Stimulated activated CD4-positive, alpha-beta T cell treated with anti-CD3 and anti-CD28 coated beads, Interleukin-4, amount 100 ng/mL, for 24 hours (primary cell): ENCODE results near the gene ADAP2.
A peak's percentile ranks its signal among the peaks of the same experiment; 100 is the strongest.
"Not testable (repeated sequence)": the region's sequence is repeated elsewhere in the genome, so short reads cannot be mapped to it uniquely, and the experiment has no call there.

ENCODE experiments used
- DNase-seq: peaks from one replicate; pipeline ENCODE4 v3.0.0-alpha.2; 2020

ADAP2 gene

DNA sequence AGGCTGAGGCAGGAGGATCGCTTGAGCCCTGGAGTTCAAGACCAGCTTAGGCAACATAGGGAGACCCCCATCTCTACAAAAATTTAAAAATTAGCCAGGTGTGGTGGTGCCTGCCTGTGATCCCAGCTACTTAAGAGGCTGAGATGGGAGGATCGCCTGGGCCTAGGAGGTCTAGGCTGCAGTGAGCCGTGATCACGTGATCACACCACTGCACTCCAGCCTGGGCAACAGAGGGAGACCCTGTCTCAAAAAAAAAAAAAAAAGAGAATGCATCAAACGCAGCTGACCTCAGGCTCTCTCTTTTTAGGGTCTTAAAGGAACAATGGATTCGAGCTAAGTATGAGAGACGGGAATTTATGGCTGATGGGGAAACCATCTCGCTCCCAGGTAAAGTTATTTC lies 9.8 kb downstream of the ADAP2 start:
- not testable (repeated sequence) for DNase-seq

DNA sequence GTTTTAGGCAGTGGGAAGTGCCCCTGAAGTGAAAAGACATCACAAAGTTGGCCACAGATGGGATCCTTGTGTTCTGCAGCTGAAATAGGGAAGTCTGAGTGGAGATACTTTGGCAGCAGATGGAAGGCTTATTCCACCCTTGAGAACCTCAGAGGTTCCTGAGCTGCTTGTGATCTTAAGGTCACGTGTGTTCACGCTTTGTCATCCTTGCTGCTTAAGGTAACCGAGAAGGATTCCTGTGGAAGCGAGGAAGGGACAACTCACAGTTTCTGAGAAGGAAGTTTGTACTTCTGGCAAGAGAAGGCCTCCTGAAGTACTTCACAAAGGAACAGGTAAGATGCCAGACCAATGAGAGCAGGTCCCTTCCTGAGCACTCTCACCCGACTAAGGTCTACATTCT lies 12.2 kb downstream of the ADAP2 start:
- no peak for DNase-seq

DNA sequence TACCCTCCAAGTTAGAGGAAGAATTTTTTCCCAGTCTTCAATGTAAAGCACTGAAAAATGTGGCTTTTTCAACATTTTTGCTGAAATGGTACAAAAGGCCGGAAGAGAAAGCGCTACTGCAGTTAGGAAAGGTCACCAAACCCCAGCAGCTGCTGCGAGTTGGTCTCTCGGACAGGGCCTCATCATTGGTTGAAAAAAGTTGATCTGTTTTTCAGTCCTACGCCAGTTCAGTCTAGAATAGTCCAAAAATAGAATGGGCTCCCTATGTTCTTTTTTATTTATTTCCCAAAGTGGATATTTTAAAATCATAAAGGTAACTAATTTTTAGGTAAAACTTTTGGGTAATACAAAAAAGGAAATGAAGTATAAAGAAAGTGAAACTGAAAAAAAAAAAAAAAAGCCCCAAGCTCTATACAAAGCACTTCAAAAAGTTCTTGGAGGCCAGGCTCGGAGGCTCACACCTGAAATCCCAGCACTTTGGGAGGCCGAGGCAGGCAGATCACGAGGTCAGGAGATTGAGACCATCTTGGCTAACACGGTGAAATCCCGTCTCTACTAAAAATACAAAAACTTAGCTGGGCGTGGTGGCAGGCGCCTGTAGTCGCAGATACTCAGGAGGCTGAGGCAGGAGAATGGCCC lies 17.4 kb downstream of the ADAP2 start:
- DNase-seq, result no peak

GRCh38 chr17:30942308-30943079 lies 20.7 kb downstream of the ADAP2 start:
- DNase-seq, result no peak

DNA sequence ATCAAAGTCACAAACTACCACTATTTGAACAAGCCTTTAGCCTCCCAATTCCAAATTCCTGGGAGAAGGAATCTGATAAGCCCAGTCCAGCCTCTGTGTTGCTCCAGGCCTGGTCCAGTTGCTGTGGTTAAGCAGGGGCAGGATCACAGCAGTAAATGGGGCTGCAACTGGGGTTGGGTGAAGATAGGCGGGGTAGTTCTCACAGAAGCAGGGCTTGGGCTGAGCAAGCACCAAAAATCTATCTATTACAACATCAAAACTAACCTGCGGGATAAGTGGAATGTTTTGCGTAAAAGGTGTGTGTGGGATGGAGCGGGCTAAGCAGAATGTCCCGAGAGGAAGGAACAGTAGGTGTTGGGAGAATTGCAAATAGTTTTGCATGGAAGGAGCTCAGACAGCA lies 26.1 kb downstream of the ADAP2 start:
- DNase-seq, result no peak

- DNase-seq, result no peak
These were observed 28.4 kb downstream of the ADAP2 start for GRCh38 chr17:30950189-30950588.

- DNase-seq, result no peak
These were observed 29.1 kb downstream of the ADAP2 start for GRCh38 chr17:30950669-30951399.

DNA sequence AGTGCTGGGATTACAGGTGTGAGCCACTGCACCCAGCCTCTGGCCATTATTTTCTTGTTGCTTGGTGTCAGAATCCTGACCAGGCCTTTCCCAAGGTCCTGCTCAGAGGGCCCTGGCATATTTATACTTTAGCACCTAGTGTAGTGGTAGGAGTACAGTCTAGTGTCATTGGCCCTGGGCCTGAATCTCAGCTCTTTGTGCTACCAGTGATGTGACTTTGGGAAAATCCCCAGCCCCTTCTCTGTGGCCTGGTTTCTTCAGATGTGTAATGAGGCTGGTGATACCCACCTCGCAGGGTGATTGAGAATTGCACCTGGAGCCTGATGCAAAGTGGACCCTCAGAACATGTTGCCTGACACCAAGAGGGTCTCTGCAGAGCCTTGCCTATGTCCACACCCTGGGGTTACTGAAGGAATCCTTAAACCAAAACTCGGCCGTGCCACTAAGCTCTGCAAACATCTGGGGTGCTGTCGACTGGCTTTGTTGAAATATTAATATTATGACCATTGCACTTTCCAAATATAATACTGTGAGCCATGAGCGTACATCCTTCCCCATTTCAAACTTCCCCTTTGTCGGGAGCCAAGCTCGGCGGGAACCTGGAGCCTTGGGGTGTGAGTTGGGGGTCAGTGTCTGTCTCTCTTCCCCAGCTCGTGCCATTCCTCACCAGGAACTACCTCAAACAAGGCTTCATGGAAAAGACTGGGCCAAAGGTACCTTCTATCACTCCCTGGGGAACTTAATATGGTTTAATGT lies 31.1 kb downstream of the ADAP2 start:
- DNase-seq, result no peak

GRCh38 chr17:30954046-30954830 lies 32.5 kb downstream of the ADAP2 start:
- no peak for DNase-seq

DNA sequence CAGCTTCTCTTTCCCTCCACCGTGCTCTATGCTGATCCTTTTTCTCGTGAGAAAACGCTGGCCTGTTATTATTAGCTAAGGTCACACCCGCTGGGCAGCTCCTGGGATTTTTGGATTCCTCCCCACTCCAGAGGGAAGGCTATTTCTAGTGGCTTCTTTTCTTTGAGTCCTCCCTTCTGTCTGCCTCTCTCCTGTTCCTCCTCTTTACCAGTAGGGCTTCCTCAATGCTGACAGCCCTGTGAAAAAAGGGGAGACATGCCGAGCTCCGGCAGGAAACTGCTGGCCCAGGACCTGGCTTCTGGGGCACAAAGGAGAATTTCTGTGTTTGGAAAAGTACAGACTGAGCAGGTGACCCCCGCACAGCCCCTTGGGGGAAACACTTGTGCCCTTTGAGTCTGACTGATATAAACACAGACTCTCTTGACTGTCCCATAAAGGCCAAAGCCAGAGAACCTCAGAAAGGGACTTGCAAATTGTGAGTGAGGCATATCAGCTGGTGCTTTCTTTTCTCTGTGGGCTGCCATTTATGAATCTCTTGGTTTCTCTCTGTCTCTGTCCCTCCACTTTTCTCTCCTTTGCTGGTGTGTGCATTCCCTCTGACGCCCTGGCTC lies 35.1 kb downstream of the ADAP2 start:
- DNase-seq, result no peak

DNA sequence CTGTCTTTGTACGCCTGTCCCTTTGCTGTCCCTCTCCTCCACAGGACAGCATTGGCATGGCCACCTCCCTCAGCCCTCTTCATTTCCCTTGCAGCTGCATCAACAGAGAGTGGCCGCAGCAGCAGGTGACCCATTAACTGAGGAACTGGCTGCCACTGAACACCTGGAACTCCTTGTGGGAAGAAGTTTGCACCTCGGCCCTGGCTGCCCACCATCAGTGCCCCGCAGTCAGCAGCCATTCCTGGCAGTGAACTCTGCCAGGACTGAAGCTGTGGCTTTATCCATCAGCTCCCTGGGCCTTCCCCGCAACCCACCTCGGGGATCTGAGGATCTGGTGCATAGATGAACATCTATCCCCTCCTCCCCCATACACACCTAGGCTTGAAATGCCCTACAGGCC lies 36.0 kb downstream of the ADAP2 start:
- DNase-seq, result no peak

DNA sequence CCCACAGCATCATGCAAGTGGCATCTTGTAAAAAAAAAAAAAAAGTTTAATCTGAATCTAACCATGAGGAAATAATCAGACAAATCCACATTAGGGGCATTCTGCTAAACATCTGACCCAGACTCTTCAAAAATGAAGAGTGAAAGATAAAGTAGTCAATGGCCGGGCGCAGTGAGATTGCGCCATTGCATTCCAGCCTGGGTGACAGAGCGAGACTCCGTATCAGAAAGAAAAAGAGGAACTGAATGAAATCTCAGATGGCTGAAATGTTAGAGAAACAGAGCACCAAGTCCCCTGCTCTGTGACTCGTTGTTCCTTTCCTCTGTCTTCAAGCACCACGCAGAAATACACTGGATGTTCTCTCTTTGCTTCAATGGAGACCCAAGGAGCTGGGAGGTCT lies 36.4 kb downstream of the ADAP2 start:
- no peak for DNase-seq

DNA sequence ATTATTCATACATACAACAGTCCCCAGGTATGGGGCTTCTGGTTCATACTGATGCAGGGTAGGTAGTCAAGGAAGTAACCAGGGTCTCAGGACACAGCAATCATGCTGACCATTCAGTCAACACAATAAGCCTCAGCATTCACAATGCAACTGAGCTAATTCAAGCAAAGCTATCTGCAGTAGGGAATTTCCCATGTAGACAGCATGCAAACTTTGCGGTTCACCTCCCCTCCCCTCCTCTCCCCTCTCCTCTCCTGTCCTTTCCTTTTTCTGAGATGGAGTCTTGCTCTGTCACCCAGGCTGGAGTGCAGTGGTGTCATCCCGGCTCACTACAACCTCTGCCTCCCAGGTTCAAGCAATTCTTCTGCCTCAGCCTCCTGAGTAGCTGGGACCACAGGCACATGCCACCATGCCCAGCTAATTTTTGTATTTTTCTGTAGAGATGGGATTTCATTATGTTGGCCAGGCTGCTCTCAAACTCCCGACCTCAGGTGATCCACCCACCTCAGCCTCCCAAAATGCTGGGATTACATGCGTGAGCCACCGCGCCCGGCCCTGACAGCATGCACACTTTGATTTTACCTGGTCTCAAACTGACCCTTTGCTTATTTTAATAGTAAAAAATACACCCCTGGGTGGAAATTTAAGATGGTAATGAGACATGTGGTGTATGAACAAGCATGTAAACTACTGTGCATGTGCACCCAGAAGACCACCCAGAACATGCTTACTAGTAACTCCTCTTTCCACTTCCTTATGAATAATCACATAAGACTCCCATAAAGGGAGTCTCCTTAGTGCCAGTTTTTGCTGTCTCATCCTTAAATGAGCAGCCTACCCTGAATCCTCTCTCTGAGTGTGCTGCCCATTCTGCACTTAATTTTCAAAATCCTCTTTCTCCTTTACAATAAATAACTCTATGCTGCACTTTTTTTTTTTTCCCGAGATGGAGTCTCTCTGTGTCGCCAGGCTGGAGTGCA lies 39.8 kb downstream of the ADAP2 start:
- peak; percentile 11 for DNase-seq

DNA sequence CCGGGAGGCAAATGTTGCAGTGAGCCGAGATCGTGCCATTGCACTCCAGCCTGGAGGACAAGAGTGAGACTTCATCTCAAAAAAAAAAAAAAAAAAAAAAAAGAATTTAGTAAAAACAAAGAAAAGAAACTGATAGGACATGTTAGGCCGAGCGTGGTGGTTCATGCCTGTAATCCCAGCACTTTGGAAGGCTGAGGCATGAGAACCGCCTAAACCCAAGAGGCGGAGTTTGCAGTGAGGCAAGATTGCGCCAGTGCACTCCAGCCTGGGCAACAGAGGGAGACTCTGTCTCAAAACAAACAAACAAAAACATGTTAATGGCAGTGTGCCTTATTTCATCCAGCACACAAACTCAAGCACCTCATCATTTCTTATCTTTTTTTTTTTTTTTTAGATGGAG lies 42.6 kb downstream of the ADAP2 start:
- not testable (repeated sequence) for DNase-seq

DNA sequence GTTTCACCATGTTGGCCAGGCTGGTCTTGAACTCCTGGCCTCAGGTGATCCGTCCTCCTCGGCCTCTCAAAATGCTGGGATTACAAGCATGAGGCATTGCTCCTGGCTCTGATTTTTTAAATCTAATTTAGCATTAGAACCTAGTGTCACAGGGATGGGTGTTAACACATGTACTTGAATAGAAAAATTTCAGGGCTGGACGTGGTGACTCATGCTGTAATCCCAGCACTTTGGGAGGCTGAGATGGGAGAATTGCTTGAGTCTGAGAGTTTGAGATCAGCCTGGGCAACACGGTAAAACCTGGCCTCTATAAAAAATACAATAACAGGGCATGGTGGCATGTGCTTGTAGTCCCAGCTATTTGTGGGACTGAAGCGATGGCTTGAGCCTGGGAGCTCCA lies 43.1 kb downstream of the ADAP2 start:
- DNase-seq, result no peak

DNA sequence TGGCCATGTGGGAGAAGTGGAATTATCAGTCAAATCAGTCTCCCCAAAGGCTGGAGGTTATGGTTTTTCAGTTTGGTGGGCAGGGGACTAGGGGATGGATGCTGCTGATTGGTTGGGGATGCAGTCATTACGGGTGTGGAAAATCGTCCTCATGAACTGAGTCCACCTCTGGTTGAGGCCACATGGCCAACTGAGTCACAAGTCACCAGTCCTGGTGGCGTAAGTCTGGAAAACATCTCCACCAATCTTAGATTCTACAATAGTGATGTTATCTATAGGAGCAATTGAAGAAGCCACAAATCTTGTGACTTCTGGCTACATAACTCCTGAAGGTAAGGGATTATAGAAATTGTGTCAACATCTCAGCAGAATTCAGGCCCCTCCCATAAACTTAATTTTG lies 43.9 kb downstream of the ADAP2 start:
- no peak for DNase-seq

GRCh38 chr17:30967911-30968310 lies 46.2 kb downstream of the ADAP2 start:
- not testable (repeated sequence) for DNase-seq

GRCh38 chr17:30969989-30970830 lies 48.5 kb downstream of the ADAP2 start:
- peak; percentile 7 for DNase-seq

GRCh38 chr17:30970831-30971567 lies 49.3 kb downstream of the ADAP2 start, which contains the start of gene RNF135:
RNF135 (plus strand) TSS chr17:30971039; CDS start chr17:30971074, 35 bp downstream.
- DNase-seq, result peak; percentile 59
